HG03280 (cell line): ENCODE results near the gene RLF.

Experiments
- ATAC-seq: cut with Tn5 transposase; IDR thresholded peaks from one replicate; pipeline ENCODE4 v1.9.1; 2021; ENCODE audit warnings: mild to moderate bottlenecking, moderate library complexity; ENCODE audit not compliant: unreplicated experiment

The RLF gene

DNA sequence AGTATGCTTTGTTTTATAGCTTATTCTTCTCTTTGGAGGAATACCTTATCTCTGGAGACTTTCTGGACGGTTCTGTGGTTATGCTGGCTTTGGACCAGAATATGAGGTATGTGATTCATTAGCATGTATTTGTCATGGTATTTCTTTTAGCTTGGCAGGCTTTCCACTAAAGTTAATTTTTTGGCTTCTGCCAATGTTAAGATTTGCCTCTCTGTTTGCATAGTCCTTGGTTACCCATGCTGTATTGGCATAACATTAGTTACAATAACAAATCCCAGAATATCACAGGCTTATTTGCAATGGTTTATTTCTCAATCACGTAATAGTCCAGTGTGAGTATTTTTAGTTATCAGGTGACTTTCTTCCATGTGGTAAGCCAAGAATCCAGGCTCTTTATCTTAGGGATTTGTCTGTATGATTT lies 106.6 kb downstream of the RLF start:
- no peak for ATAC-seq

DNA sequence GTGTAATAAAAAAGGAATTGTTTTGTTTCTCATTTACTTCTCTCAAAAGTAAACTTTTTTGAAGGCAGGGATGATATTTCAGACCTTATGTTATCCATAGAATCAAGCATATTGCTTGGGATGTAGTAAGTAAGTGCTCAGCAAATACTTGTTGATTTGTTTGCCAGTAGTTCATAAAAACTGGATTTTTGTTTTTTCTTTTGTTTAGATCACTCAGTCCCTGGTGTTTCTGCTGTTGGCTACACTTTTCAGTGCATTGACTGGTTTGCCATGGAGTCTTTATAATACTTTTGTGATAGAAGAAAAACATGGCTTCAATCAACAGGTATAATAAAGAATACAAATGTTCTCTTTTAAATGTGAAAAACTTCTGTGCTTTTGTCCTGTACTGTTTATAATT lies 107.0 kb downstream of the RLF start:
- ATAC-seq = no peak

GRCh38 chr1:40270152-40270834 lies 109.1 kb downstream of the RLF start:
- no peak for ATAC-seq

DNA sequence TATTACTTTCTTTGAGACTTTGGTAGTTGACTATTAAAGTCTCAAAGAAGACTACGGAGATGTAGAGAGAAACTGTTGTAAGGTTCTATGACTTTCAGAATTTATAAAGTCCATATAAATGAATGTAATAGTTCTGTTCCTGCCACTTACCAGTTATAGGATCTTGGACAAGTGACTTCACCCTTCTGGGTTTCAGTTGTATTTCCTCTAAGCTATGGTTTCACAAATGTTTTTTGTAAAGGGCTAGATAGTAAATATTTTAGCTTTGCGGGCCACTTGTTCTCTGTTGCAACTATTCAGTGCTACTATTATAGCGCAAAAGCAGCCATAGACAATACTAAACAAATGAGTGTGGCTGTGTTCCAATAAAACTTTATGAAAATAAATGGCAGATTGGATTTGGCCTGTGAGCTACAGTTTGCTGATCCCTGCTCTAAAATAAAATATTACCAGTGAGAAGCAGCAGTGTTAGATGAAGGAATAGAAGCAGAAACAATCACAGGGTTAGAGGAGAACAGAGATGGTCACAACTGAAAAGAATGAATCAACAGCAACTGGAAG lies 111.5 kb downstream of the RLF start:
- ATAC-seq = no peak

DNA sequence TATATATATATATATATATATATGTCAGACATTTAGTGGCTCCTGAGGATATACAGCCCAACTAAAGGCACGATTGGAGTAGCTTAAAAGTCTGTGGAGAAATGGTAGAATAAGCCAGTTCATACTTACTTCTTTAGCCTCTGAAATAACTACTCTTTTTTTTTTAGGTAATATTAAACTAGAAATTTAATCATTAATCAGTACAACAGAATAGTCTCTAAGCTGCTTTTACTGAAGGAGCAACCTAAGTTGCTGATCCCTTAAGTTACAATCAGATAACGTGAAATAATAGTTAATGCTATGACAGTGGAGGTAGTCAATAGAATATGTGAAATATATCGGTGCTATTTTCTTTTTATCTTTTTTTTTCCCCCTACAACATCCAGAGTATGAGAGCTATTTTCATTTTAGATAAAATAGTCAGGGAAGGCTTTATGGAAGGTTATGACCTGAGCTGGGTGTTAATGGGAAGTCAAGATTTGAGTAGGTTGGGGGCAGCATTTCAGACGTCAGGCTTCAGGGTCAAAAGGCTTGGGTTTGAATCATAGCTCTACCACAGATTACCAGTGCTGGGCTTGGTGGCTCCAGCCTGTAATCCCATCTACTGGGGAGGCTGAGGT lies 112.5 kb downstream of the RLF start:
- no peak for ATAC-seq

- no peak for ATAC-seq
Observed at GRCh38 chr1:40274331-40274730, 113.1 kb downstream of the RLF start.

GRCh38 chr1:40276122-40276521 lies 114.9 kb downstream of the RLF start:
- no peak for ATAC-seq

GRCh38 chr1:40281853-40282252 lies 120.7 kb downstream of the RLF start:
- no peak for ATAC-seq
